AG04450 (cell line): ENCODE measurements around the gene BMPR1A. TPM values are rescaled to one million over a fixed set of nuclear protein-coding genes. Genes with fewer than 3 reads are reported as not detected.

Experiments
- CTCF ChIA-PET: fragments of 300-600, 350-600 bp; formaldehyde crosslinking; extraction: SDS; loops from one replicate; lab custom pipeline; 2022; ENCODE audit warnings: antibody characterized with exemption, inconsistent platforms; lab: Charles Lee
- POLR2A ChIA-PET: fragments of 350-600 bp; formaldehyde crosslinking; extraction: SDS; loops from one replicate; lab custom pipeline; 2021; ENCODE audit warnings: antibody characterized with exemption, inconsistent platforms; lab: Yijun Ruan, JAX
- DNase-seq: peaks from one replicate; pipeline ENCODE4 v3.0.0-alpha.2; 2011; ENCODE audit warnings: low read depth, low spot score
- H3K27ac ChIP-seq: one replicate; pipeline ENCODE4 v1.5.1; 2012; ENCODE audit warnings: low read depth, low read length, control low read depth
- H3K27me3 ChIP-seq: one replicate; pipeline ENCODE4 v1.6.0; 2012; ENCODE audit warnings: low read length; ENCODE audit not compliant: control insufficient read depth, insufficient read depth
- H3K4me3 ChIP-seq: 2 replicates; pipeline ENCODE4 v1.5.1; 2011; ENCODE audit warnings: mild to moderate bottlenecking, low read depth, low read length, control low read depth
- H3K9me3 ChIP-seq: 2 replicates; pipeline ENCODE4 v1.5.1; 2012; ENCODE audit warnings: low read length; ENCODE audit not compliant: control insufficient read depth, insufficient read depth
- CTCF ChIP-seq: IDR thresholded peaks from 2 replicates; pipeline ENCODE4 v1.5.1; 2011; ENCODE audit warnings: low read depth, low read length, control low read depth, inconsistent platforms
- polyA plus RNA-seq: library from polyadenylated mRNA; depleted of rRNA; stranded (reverse); fragments of >200 nt; gene quantifications from 2 replicates; pipeline ENCODE4 v1.2.3, GENCODE V29; 2011

The BMPR1A gene
- polyA plus RNA-seq, 1 experiment, result 41.9 TPM

GRCh38 chr10:86819567-86819966 is 63.1 kb downstream of the BMPR1A start:
- no peak overlapping the region for H3K27ac ChIP-seq
- no peaks in the 10 kb centered on the region for H3K27me3 ChIP-seq
- no peak overlapping the region for H3K4me3 ChIP-seq
- no peaks in the 10 kb centered on the region; the same call in 1 of the 2 replicates for H3K9me3 ChIP-seq
- TF ChIP-seq CTCF, result no peak
- CTCF ChIA-PET, result no interaction called here
- POLR2A ChIA-PET, result interaction anchor here (0.5 kb wide), 1 partner anchor 54 kb away, joined by 3 read pairs; no protein-coding TSS in a partner anchor
- DNase-seq, result no peak

- Histone ChIP-seq H3K27me3 (no peaks in the 10 kb centered on the region), H3K27ac (no peak overlapping the region), H3K4me3 (no peak overlapping the region), H3K9me3 (no peaks in the 10 kb centered on the region; the same call in 1 of the 2 replicates)
- ChIA-PET CTCF (no interaction called here), POLR2A (no interaction called here)
- no peak for TF ChIP-seq CTCF
- DNase-seq, result no peak
Observed at GRCh38 chr10:86820509-86820908, 64.1 kb downstream of the BMPR1A start.

- POLR2A ChIA-PET, result no interaction called here
- no peak overlapping the region for H3K4me3 ChIP-seq
- H3K27me3 ChIP-seq, result no peaks in the 10 kb centered on the region
- H3K9me3 ChIP-seq, result no peaks in the 10 kb centered on the region; the same call in 1 of the 2 replicates
- no peak for TF ChIP-seq CTCF
- H3K27ac ChIP-seq, result no peak overlapping the region
- CTCF ChIA-PET, result no interaction called here
- no peak for DNase-seq
Observed at GRCh38 chr10:86821388-86821999, 65.1 kb downstream of the BMPR1A start.

- ChIA-PET POLR2A (no interaction called here), CTCF (no interaction called here)
- DNase-seq, result no peak
- TF ChIP-seq CTCF, result no peak
- H3K27ac ChIP-seq, result no peak overlapping the region
- no peaks in the 10 kb centered on the region for H3K27me3 ChIP-seq
- H3K4me3 ChIP-seq, result no peak overlapping the region
- no peaks in the 10 kb centered on the region; the same call in 1 of the 2 replicates for H3K9me3 ChIP-seq
Observed at GRCh38 chr10:86823565-86823964, 67.1 kb downstream of the BMPR1A start.

GRCh38 chr10:86824151-86824550 is 67.7 kb downstream of the BMPR1A start:
- H3K27ac ChIP-seq, result no peak overlapping the region
- POLR2A ChIA-PET, result no interaction called here
- no peaks in the 10 kb centered on the region; the same call in 1 of the 2 replicates for H3K9me3 ChIP-seq
- DNase-seq, result no peak
- H3K4me3 ChIP-seq, result no peak overlapping the region
- no peaks in the 10 kb centered on the region for H3K27me3 ChIP-seq
- TF ChIP-seq CTCF, result no peak
- CTCF ChIA-PET, result no interaction called here
